Activated naive CD8-positive, alpha-beta T cell treated with anti-CD3 and anti-CD28 coated beads, Interleukin-2, amount 50 U/mL, for 24 hours (primary cell): ENCODE measurements around the gene RASD2.
A peak's percentile ranks its signal among the peaks of the same experiment; 100 is the strongest.

Experiments
- ATAC-seq: fragments of 150-1000 bp; cut with Tn5 transposase; one replicate; pipeline ENCODE4 v1.10.0; 2021
- DNase-seq: peaks from one replicate; pipeline ENCODE4 v3.0.0; 2021
- H3K27ac Mint-ChIP-seq: one replicate; pipeline ENCODE4 v1.8.0; 2021; ENCODE audit warnings: mild to moderate bottlenecking, mixed read lengths
- H3K27me3 Mint-ChIP-seq: one replicate; pipeline ENCODE4 v1.8.0; 2021; ENCODE audit warnings: mixed read lengths
- H3K36me3 Mint-ChIP-seq: one replicate; pipeline ENCODE4 v1.8.0; 2021; ENCODE audit warnings: low read depth, mixed read lengths
- H3K4me1 Mint-ChIP-seq: one replicate; pipeline ENCODE4 v1.8.0; 2021; ENCODE audit warnings: mixed read lengths
- H3K4me3 Mint-ChIP-seq: one replicate; pipeline ENCODE4 v1.8.0; 2021; ENCODE audit warnings: mild to moderate bottlenecking, moderate library complexity, mixed read lengths
- H3K9me3 Mint-ChIP-seq: one replicate; pipeline ENCODE4 v1.8.0; 2021; ENCODE audit warnings: mixed read lengths

RASD2 gene

DNA sequence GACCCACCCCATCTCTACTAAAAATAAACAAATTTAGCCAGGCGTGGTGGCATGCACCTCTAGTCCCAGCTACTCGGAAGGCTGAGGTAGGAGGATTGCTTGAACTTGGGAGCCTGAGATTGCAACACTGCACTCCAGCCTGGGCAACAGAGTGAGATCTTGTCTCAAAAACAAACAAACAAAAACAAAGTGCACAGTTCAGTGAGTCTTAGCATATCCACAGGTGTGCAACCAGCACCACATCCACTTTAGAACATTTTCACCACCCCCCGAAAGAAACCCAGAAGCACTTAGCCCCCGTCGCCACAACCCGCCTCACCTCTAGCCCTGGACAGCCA is 49.1 kb downstream of the RASD2 start:
- DNase-seq (no peak), ATAC-seq (no peak)
- H3K4me1 Mint-ChIP-seq, result no peaks in the 10 kb centered on the region
- H3K27me3 Mint-ChIP-seq, result peaks cover 4% of the 10 kb centered on the region
- no peak overlapping the region for H3K4me3 Mint-ChIP-seq
- H3K36me3 Mint-ChIP-seq, result no peaks in the 10 kb centered on the region
- H3K9me3 Mint-ChIP-seq, result no peaks in the 10 kb centered on the region
- H3K27ac Mint-ChIP-seq, result no peak overlapping the region

DNA sequence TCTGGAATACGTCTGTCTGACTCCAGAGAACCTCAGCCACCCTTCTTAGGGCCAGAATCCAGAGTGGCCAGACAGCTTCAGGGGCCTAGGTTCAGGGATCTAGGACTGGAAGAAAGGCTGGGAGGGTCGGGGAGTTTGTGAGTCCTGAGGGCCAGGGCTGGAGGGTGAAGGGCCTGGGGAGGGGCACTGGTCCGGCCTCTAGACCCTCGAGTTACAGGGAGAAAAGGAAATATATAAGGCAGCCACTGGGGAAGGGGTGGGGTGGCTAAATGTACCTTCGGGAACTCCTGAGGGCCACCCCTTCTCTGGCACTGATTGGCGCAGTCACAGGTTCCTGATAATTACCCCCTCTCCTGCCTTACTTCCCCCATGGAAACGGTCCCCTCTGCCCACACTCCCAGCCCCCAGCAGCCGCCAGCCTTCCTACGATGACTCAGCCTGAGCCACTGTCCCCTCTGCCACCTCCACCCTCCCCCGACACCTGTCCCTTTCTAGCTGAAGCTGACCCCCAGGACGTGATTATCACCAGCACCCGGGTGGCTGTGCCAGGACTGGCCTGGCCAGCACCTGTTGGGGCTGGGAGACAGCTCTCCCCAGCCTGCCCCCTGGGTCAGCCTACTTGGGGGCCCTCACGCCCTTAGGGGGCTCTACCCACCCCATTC is 50.1 kb downstream of the RASD2 start:
- no peaks in the 10 kb centered on the region for H3K36me3 Mint-ChIP-seq
- no peaks in the 10 kb centered on the region for H3K4me1 Mint-ChIP-seq
- H3K27ac Mint-ChIP-seq, result no peak overlapping the region
- H3K9me3 Mint-ChIP-seq, result no peaks in the 10 kb centered on the region
- H3K27me3 Mint-ChIP-seq, result peaks cover 4% of the 10 kb centered on the region
- no peak overlapping the region for H3K4me3 Mint-ChIP-seq
- DNase-seq (no peak), ATAC-seq (no peak)

DNA sequence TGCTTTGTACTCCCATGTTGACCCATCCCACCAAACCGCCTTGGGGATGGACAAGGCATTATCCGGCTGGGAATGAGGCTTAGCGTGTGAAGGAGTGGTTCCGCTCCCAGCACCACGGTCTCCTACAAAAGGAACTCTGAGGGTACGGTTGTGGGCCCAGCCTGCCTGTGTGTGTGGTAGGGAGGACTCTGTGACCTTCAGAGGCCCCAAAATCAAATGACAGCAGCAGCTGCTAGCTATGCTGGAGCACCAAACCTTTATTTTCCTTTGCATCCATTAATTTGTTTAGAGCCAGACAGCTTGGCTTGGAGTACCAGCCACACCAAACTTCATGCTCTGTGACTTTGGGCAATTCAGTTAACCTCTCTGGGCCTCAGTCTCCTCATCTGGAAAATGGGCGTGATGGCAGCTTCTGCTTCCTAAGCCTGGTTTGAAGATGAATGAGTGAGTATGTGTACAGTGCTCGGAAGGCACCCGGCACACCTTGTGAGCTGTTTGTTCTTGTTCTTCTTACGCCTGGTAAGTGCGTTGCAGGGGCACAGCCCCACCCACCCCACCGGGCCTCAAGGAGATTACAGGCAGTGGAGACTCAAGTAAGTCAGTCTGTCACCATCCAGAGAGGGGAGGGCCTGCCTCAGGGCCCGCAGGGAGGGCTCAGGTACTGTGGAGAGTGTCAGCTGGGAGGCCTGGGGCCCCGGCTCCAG is 51.2 kb downstream of the RASD2 start:
- Mint-ChIP-seq H3K4me1 (no peaks in the 10 kb centered on the region), H3K9me3 (no peaks in the 10 kb centered on the region), H3K27ac (no peak overlapping the region), H3K4me3 (no peak overlapping the region), H3K27me3 (peaks cover 6% of the 10 kb centered on the region), H3K36me3 (no peaks in the 10 kb centered on the region)
- DNase-seq (no peak), ATAC-seq (no peak)

DNA sequence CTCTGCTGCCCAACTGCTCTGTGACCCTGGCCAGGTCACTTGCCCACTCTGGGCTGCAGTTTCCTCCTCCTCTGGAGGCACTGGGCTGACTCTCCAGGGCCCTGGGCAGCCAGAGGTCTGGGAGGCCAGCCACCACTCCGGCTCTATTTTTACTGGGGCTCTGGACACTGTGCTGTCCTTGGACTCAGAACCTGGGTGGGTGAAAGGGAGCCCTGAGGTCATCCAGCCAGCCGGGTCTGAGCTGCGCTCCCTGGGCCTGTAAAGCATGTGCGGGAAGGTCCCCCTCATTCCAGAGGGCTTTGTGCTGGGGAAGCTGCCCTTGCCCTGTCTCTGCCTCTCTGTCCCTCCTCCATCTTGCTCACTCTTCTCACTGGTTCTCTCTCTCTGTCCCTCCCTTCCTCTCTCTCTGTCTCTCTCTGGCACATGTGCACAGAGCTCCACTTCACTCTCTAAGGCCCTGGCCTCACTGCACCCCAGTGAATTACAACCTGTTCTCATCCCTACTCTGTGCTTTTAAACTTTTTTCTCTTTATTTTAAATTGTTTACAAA is 51.9 kb downstream of the RASD2 start:
- ATAC-seq (no peak), DNase-seq (no peak)
- no peak overlapping the region for H3K27ac Mint-ChIP-seq
- H3K9me3 Mint-ChIP-seq, result no peaks in the 10 kb centered on the region
- no peaks in the 10 kb centered on the region for H3K36me3 Mint-ChIP-seq
- no peak overlapping the region for H3K4me3 Mint-ChIP-seq
- H3K4me1 Mint-ChIP-seq, result no peaks in the 10 kb centered on the region
- H3K27me3 Mint-ChIP-seq, result peaks cover 6% of the 10 kb centered on the region

DNA sequence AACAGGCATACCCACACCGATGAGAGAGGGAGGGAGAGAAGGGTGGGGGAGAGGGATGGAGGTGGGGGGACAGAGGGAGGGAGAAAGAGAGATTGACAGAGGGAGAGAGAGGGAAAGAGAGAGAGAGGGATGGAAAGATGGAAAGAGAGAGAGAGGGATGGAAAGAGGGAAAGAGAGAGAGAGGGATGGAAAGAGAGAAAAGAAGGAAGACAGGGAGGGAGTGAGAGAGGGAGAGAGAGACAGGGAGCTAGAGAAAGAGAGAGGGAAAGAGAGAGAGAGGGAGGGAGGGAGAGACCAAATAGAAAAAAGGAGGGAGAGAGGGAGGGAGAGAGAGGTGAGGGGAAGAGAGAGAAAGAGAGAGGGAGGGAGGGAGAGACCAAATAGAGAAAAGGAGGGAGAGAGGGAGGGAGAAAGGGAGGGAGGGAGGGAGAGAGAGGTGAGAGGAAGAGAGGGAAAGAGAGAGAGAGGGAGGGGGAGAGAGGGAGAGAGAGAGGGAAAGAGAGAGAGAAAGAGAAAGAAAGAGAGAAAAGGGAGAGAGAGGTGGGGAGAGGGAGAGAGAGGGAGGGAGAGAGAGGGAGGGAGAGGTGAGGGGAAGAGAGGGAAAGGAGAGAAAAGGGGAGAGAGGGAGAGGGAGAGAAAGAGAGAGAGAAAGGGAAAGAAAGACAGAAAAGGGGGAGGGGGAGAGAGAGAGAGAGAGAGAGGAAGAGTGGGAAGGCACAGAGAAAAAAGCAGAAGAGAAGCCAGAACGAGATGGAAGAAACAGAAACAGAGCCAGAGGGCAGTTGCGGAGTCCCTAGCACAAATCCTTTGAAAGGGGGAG is 52.6 kb downstream of the RASD2 start:
- H3K27ac Mint-ChIP-seq, result no peak overlapping the region
- H3K4me1 Mint-ChIP-seq, result no peaks in the 10 kb centered on the region
- no peaks in the 10 kb centered on the region for H3K9me3 Mint-ChIP-seq
- no peaks in the 10 kb centered on the region for H3K36me3 Mint-ChIP-seq
- no peak overlapping the region for H3K4me3 Mint-ChIP-seq
- DNase-seq, result no peak
- ATAC-seq, result no peak
- peaks cover 6% of the 10 kb centered on the region for H3K27me3 Mint-ChIP-seq

DNA sequence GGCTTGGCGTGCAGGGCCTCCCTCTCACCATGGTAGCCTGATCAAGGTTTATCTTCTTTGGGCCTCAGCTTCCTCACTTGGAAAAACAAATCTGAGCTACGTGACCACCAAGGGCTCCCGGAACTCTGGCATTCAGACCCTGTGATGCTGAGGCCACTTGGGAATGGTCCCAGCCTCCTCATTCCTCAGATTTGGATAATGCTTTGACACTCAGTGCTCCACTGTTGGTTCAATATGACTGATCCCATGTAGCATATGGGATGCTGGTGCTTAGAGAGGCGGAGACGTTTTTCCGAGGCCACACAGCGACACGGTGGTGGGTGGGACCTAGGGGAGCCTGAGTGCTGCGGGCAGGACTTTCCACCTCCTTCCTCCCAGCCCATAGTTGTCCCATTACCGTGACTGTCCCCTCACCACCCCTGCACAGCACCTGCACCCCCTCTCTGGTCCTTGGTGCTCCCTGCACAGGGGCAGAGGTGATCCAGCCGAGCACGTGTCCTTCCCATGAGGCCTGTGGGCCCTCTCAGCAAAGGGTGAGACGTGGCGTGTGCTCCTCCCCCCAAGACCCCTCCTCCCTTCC is 53.4 kb downstream of the RASD2 start:
- Mint-ChIP-seq H3K27ac (no peak overlapping the region), H3K4me1 (no peaks in the 10 kb centered on the region), H3K36me3 (no peaks in the 10 kb centered on the region), H3K4me3 (no peak overlapping the region), H3K9me3 (no peaks in the 10 kb centered on the region), H3K27me3 (peaks cover 6% of the 10 kb centered on the region)
- no peak for ATAC-seq
- DNase-seq, result no peak

DNA sequence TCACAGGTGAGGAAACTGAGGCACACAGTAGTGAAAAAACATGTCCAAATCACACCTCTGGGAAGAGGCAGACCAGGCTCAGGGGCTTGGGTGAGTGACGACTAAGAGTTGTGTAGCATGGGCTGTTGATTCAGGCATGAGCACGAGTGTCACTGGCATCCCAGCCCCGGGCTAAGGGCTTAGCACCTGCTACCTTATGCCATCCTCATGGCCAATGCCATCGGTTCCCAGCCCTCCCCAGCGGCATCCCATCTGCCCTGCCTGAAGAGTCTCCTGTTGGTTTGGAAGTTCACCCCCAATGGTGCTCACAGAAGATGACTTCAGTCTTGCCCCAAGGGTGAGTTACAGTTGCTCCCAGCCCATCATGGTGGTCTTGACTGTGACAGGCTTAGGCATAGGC is 54.1 kb downstream of the RASD2 start:
- no peak for DNase-seq
- no peak for ATAC-seq
- H3K27ac Mint-ChIP-seq, result no peak overlapping the region
- no peaks in the 10 kb centered on the region for H3K9me3 Mint-ChIP-seq
- no peaks in the 10 kb centered on the region for H3K36me3 Mint-ChIP-seq
- no peaks in the 10 kb centered on the region for H3K4me1 Mint-ChIP-seq
- H3K27me3 Mint-ChIP-seq, result peaks cover 6% of the 10 kb centered on the region
- H3K4me3 Mint-ChIP-seq, result no peak overlapping the region

DNA sequence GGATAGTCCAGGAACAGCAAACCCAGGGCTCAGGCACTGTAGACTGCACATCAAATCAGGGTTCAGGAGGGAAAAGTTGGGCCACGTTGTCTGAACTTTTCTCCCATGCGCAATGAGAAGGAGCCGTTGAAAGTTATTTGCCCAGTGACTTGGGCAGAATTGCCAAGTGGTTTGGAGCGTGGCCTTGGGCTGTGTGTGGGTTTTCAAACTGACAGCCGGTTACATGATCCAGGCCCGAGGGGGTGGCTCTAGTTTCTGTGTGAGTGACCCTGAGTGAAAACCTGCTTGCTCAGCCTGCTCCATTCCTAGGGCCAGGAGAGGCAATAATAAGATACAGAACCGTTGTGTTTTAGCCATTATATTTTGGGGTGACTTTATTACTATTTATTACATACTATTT is 56.2 kb downstream of the RASD2 start:
- no peak for DNase-seq
- H3K4me1 Mint-ChIP-seq, result no peaks in the 10 kb centered on the region
- H3K4me3 Mint-ChIP-seq, result no peak overlapping the region
- no peak overlapping the region for H3K27ac Mint-ChIP-seq
- ATAC-seq, result no peak
- H3K9me3 Mint-ChIP-seq, result no peaks in the 10 kb centered on the region
- no peaks in the 10 kb centered on the region for H3K36me3 Mint-ChIP-seq
- H3K27me3 Mint-ChIP-seq, result peaks cover 6% of the 10 kb centered on the region

DNA sequence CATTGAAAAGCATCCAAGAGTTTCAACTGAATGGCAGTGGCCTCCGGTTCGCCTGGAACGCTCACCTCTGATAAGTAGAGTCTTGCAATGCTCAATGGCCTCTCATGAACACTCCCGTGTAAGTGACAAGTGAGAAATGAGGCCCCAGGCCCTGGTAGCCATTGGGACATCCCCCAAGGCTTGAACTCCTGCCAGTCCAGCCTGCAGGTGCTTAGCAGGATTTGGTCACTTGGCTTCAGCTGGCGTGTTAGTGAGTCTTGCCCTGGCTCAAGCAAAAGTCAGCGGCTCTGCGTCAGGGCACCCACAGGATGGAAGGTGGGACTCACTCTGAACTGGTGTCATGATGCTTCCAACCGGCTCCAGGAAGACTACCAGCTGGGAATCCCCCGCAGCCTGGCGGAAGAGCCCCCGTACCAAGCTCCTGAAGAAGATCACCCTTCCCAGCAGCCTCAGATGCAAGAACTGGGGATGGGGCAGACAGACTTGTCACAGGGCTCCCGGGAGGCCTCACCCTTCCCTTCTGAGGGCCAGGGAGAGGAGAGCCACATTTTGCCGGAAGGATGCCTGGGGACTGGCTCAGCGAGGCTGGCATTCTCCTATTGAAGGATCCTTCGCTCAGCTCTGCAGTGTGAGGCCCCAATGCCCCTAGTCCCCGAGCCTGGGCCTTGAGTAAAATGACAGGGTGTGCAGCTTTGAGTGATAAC is 57.2 kb downstream of the RASD2 start:
- no peaks in the 10 kb centered on the region for H3K9me3 Mint-ChIP-seq
- H3K27ac Mint-ChIP-seq, result no peak overlapping the region
- no peaks in the 10 kb centered on the region for H3K36me3 Mint-ChIP-seq
- ATAC-seq (no peak), DNase-seq (no peak)
- no peak overlapping the region for H3K4me3 Mint-ChIP-seq
- H3K4me1 Mint-ChIP-seq, result peaks cover under 1% of the 10 kb centered on the region
- peaks cover 3% of the 10 kb centered on the region for H3K27me3 Mint-ChIP-seq

DNA sequence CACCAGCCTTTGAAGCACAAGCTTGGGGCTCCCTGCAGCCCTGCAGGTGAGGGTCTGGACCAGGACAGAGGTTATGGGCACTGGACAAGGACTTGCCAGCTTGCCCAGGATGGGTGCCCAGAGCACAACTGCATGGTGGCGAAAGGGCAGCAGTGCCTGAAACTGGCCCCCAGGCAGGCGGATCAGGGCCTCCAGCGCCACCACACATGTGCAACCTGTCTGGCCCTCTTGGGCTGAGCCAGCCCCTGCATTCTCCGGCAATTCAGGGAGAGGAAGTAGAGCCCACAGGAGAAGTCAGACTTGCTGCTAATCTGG is 57.7 kb downstream of the RASD2 start:
- no peak overlapping the region for H3K27ac Mint-ChIP-seq
- no peaks in the 10 kb centered on the region for H3K36me3 Mint-ChIP-seq
- DNase-seq (no peak), ATAC-seq (peak; percentile 24)
- H3K4me3 Mint-ChIP-seq, result no peak overlapping the region
- peaks cover 4% of the 10 kb centered on the region for H3K4me1 Mint-ChIP-seq
- H3K9me3 Mint-ChIP-seq, result no peaks in the 10 kb centered on the region
- peaks cover 2% of the 10 kb centered on the region for H3K27me3 Mint-ChIP-seq

DNA sequence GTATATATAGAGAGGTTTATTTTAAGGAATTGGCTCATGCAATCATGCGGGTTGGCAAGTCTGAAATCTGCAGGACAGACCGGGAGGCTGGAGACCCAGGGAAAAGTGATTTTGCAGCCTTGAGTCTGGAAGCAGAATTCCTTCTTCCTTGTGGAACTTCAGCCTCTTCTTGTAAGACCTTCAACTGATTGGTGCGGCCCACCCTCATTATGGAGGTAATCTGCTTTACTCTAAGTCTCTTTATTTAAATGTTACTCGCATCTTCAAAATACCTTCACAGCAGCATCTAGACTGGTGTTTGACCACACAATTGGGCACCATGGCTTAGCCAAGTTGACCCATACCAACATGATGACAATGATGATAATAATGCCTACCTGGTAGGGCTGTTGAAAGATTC is 58.7 kb downstream of the RASD2 start:
- Mint-ChIP-seq H3K36me3 (no peaks in the 10 kb centered on the region), H3K27ac (no peak overlapping the region), H3K27me3 (peaks cover 4% of the 10 kb centered on the region), H3K9me3 (no peaks in the 10 kb centered on the region), H3K4me3 (no peak overlapping the region), H3K4me1 (peaks cover 7% of the 10 kb centered on the region)
- ATAC-seq (no peak), DNase-seq (no peak)

DNA sequence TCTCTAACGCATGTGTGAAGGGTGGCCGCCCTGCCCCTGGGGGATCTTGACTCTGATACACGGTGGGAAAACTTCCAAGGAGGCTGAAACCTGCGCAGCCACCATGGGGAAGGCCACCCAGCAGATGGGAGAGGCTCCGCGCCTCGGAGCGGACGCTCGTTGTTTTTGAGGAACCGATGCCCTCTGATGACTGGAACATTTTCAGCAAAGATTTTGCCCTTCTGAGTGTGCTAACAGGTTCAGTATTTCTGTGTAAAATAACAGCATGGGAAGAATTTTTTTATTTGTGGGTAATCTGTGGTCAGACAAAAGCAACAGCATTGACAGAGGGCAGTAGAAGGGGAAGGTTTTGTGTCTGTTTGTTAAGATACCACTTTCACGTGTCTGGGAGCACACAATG is 59.8 kb downstream of the RASD2 start:
- no peak for ATAC-seq
- Mint-ChIP-seq H3K9me3 (no peaks in the 10 kb centered on the region), H3K4me1 (peaks cover 18% of the 10 kb centered on the region), H3K27me3 (peaks cover 4% of the 10 kb centered on the region), H3K27ac (no peak overlapping the region), H3K4me3 (no peak overlapping the region), H3K36me3 (no peaks in the 10 kb centered on the region)
- no peak for DNase-seq

DNA sequence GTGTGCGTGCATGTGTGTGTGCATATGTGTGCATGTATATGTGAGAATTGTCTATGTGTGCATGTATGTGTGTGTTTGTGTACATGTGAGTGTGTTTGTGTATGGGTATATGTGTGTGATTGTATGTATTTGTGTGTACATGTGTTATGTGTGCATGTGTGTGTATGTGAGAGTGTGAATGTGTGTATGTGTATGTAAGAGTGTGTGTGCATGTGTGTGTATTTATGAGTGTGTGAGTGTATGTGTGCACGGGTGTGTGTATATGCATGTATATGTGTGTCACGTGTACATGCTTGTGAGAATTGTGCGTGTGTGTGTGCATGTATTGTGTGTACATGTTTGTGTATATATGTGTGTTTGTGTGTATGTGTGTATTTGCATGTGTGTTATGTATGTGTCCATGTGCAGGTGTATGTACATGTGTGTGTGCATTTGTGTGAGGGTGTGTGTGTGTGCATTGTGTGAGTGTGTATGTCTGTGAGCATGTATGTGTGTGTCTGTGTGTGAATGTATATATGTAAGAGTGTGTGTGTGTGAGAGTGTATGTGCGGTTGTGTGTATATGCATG is 60.5 kb downstream of the RASD2 start:
- ATAC-seq (no peak), DNase-seq (no peak)
- no peaks in the 10 kb centered on the region for H3K36me3 Mint-ChIP-seq
- no peak overlapping the region for H3K4me3 Mint-ChIP-seq
- no peaks in the 10 kb centered on the region for H3K9me3 Mint-ChIP-seq
- H3K4me1 Mint-ChIP-seq, result peaks cover 19% of the 10 kb centered on the region
- no peak overlapping the region for H3K27ac Mint-ChIP-seq
- peaks cover 6% of the 10 kb centered on the region for H3K27me3 Mint-ChIP-seq
